Bronchial epithelial cell (primary cell): ENCODE measurements around the gene PLXNA4. TPM values are rescaled to one million over a fixed set of nuclear protein-coding genes. Genes with fewer than 3 reads are reported as not detected.

Source experiments
- DNase-seq: peaks from one replicate; pipeline ENCODE4 v3.0.0-alpha.2; 2010; ENCODE audit warnings: low read depth
- FAIRE-seq: peaks from 2 replicates; lab custom pipeline; 2011; peaks lifted over from hg19 to GRCh38; lab: Jason Lieb, UNC
- H3K27me3 ChIP-seq: 2 replicates; pipeline ENCODE4 v1.5.1; 2011; ENCODE audit warnings: low read length; ENCODE audit not compliant: control insufficient read depth, insufficient read depth
- H3K36me3 ChIP-seq: 2 replicates; pipeline ENCODE4 v1.5.1; 2011; ENCODE audit warnings: low read length; ENCODE audit not compliant: control insufficient read depth, insufficient read depth
- H3K4me3 ChIP-seq: 2 replicates; pipeline ENCODE4 v1.5.1; 2011; ENCODE audit warnings: mild to moderate bottlenecking, low read depth, low read length, control low read depth
- total RNA-seq: library from RNA; depleted of rRNA; stranded (reverse); fragments of >200 nt; gene quantifications from 2 replicates; pipeline ENCODE4 v1.2.1, GENCODE V29; 2014
- TF ChIP-seq, protein P1 (sequence below): IDR thresholded peaks from 2 replicates; pipeline ENCODE4 v1.5.1; 2011; ENCODE audit warnings: mild to moderate bottlenecking, moderate library complexity, low read length, control low read depth, inconsistent platforms; ENCODE audit not compliant: insufficient read depth, severe bottlenecking

The PLXNA4 gene
- total RNA-seq, 1 donor from 2014 or later = under 0.01 TPM

DNA sequence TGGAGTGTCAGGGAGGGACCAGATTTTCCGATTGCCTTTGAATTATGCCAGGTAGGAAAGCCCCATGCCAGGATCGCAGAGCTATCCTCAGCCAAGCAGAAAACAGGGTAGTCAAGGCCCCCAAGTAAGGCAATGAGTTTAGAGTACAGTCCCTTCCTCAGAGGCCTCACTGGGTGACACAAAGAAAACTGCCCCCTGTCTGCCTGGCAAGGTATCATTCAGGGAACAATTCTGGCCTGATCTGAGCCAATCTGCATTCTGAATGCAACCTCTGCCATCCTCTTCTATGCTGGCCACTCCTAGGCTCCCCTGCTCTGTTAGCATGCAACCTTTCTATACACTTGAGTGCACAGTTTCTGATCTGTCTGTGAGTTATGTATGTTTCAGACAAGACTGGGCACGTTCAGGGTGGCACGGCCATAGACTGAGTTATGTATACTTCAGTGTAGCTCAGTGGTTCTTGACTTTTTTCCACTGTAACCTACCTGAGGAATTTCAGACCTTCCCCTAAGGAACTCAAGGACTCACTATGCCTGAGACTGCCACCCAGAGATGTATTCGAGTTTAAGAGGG is 336.8 kb downstream of the PLXNA4 start:
- no peaks in the 10 kb centered on the region for H3K27me3 ChIP-seq
- peak; percentile 76 for DNase-seq
- H3K4me3 ChIP-seq = no peak overlapping the region
- no peak for FAIRE-seq
- TF ChIP-seq, protein P1, sequence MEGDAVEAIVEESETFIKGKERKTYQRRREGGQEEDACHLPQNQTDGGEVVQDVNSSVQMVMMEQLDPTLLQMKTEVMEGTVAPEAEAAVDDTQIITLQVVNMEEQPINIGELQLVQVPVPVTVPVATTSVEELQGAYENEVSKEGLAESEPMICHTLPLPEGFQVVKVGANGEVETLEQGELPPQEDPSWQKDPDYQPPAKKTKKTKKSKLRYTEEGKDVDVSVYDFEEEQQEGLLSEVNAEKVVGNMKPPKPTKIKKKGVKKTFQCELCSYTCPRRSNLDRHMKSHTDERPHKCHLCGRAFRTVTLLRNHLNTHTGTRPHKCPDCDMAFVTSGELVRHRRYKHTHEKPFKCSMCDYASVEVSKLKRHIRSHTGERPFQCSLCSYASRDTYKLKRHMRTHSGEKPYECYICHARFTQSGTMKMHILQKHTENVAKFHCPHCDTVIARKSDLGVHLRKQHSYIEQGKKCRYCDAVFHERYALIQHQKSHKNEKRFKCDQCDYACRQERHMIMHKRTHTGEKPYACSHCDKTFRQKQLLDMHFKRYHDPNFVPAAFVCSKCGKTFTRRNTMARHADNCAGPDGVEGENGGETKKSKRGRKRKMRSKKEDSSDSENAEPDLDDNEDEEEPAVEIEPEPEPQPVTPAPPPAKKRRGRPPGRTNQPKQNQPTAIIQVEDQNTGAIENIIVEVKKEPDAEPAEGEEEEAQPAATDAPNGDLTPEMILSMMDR = peak; percentile 17
- H3K36me3 ChIP-seq = no peaks in the 10 kb centered on the region

DNA sequence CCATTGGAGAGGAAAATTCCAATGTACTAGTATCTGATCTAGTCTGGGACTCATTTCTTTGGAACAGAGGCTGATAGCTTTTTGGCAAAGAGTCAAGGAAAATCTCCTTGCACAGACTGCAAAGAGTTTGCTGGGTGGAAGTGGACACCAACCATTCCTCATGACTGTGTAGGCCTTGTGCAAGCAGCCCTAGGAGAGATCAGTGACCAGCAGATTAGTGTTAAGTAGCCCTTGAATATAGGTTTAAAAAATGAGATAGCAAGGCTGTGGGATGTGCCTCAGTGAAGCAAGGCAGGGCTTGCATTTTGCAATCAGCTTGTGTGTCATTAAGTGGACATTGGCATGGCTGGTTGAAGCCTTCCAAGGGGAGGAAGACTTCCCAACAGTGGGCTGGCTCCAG is 341.6 kb downstream of the PLXNA4 start:
- TF ChIP-seq, protein P1 = no peak
- no peak for DNase-seq
- no peak overlapping the region for H3K4me3 ChIP-seq
- H3K36me3 ChIP-seq = no peaks in the 10 kb centered on the region
- no peak for FAIRE-seq
- no peaks in the 10 kb centered on the region for H3K27me3 ChIP-seq

DNA sequence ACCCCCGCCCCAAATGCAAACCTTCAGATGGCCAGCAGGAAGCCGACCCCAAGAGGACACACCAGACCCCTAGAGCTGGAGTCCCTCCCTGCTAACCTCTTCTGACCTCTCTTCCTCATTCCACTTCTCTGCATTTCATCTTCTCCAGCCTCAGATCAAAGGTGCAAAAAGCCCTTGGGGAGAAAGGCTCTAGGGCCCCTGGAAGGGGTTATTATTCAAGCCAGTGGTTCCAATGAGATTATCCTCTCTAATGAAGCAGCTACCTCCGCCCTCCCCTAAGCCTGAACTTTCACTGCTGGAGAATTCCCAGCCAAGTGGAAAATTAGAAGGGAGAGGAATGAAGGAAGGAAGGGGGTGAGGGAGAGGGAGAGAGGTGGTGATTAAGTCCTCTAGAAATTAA is 343.9 kb downstream of the PLXNA4 start:
- no peaks in the 10 kb centered on the region for H3K36me3 ChIP-seq
- TF ChIP-seq, protein P1 = no peak
- H3K4me3 ChIP-seq = no peak overlapping the region
- H3K27me3 ChIP-seq = no peaks in the 10 kb centered on the region
- FAIRE-seq (no peak), DNase-seq (no peak)

DNA sequence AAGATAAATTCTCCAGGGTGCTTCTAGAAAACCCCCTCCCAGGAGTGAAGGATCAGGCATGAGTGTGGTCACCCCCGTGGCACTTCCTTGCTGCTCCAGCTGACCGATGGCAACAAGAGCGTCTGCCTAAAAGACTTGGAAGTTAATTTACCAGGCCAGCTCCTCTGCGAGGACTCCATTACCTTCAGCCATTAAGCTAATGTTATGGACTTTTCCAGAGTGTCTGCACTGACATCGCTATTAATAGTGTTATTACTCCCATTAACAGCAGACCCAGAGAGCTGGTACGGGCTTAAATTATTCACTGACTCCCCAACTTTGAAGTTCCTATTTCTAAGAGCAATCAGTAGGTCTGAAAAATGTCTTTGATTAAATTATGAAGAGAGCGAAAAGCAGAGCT is 345.8 kb downstream of the PLXNA4 start:
- TF ChIP-seq, protein P1 = no peak
- H3K4me3 ChIP-seq = no peak overlapping the region
- no peaks in the 10 kb centered on the region for H3K27me3 ChIP-seq
- no peak for FAIRE-seq
- no peak for DNase-seq
- H3K36me3 ChIP-seq = no peaks in the 10 kb centered on the region

DNA sequence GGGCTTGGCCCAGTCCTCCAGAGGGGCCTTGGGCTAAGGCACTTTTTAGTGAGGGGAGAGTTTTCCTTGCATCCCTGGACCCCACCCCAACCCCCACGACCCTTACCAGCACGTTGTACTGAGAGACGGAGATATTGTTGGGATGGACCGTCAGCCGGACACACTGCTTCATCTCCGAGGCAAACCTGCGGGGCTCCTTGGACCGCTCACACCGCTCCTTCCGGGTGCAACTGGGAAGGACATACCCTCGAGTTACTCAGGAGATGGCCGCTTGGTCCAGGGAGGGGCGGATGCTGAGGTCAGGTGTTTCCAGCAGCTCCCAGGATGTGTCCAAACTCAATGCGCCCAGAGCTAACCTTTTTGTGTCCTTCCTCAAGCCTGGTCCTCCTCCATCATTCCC is 348.0 kb downstream of the PLXNA4 start:
- H3K4me3 ChIP-seq = no peak overlapping the region
- FAIRE-seq (no peak), DNase-seq (no peak)
- TF ChIP-seq, protein P1 = no peak
- H3K36me3 ChIP-seq = no peaks in the 10 kb centered on the region
- H3K27me3 ChIP-seq = peaks cover 1% of the 10 kb centered on the region

DNA sequence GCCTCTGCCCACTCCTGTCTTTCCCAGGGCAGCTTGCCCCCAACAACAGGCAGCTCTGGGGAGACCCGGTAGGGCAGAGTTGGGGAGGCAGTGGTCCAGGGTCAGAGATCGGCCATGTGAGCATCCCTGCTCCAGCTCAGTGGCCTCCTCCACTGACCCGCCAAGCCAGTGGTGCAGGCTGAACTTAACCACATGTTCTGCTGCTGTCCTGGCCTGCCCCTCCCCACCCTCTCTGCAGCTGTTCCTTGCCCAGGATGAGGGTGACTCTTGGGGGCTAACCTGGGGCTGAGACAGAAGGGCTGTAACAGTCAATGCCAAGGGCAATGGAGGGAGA is 349.3 kb downstream of the PLXNA4 start:
- TF ChIP-seq, protein P1 = no peak
- DNase-seq (no peak), FAIRE-seq (no peak)

More for the DNA sequence above, 349.3 kb downstream of the PLXNA4 start:
- Histone ChIP-seq H3K36me3 (no peaks in the 10 kb centered on the region), H3K4me3 (no peak overlapping the region), H3K27me3 (peaks cover 1% of the 10 kb centered on the region)
